ENCODE data around the gene WAPL. TPM values are rescaled to one million over a fixed set of nuclear protein-coding genes. Genes with fewer than 3 reads are reported as not detected.
A peak's percentile ranks its signal among the peaks of the same experiment; 100 is the strongest.

The WAPL gene
- total and polyA plus RNA-seq, 5 donors = 10.9 to 26.7 (median 22.0) TPM

- no peak for DNase-seq
- no peak overlapping the region for H3K27ac ChIP-seq (ENCODE audit: low read length)
- H3K4me3 ChIP-seq (ENCODE audit: low read length) = no peak overlapping the region
- no peaks in the 10 kb centered on the region for H3K9me3 ChIP-seq (ENCODE audit: control insufficient read depth, low read length)
- ATAC-seq = no peak
- 35% methylated on average over 1 of the region's 1 CpG for WGBS
- H3K4me1 ChIP-seq (ENCODE audit: control insufficient read depth, insufficient read depth, low read length) = peaks cover 2% of the 10 kb centered on the region
- intact Hi-C loops (cut with DNase I) = no loop called here
- no peaks in the 10 kb centered on the region for H3K27me3 ChIP-seq (ENCODE audit: control insufficient read depth, insufficient read depth)
These were observed 1.8 kb upstream of the WAPL start for GRCh38 chr10:86523348-86523747.

GRCh38 chr10:86522510-86522855 lies 891 bp upstream of the WAPL start:
- WGBS = 18% methylated on average over 11 of the region's 11 CpGs
- no peak overlapping the region for H3K27ac ChIP-seq (ENCODE audit: low read length)
- no peak for DNase-seq
- intact Hi-C loops (cut with DNase I) = no loop called here
- ATAC-seq = no peak
- H3K4me3 ChIP-seq (ENCODE audit: low read length) = peak overlapping the region; percentile 86
- H3K27me3 ChIP-seq (ENCODE audit: control insufficient read depth, insufficient read depth) = no peaks in the 10 kb centered on the region
- H3K9me3 ChIP-seq (ENCODE audit: control insufficient read depth, low read length) = no peaks in the 10 kb centered on the region
- H3K4me1 ChIP-seq (ENCODE audit: control insufficient read depth, insufficient read depth, low read length) = peaks cover 2% of the 10 kb centered on the region

GRCh38 chr10:86520871-86521677 lies 518 bp downstream of the WAPL start:
- no peaks in the 10 kb centered on the region for H3K9me3 ChIP-seq (ENCODE audit: control insufficient read depth, low read length)
- DNase-seq = peak; percentile 61 to 83 (median 80)
- H3K4me1 ChIP-seq (ENCODE audit: control insufficient read depth, insufficient read depth, low read length) = no peaks in the 10 kb centered on the region
- intact Hi-C loops (cut with DNase I) = no loop called here
- ATAC-seq = peak; percentile 44 to 67
- H3K4me3 ChIP-seq (ENCODE audit: low read length) = peak overlapping the region; percentile 86
- WGBS = under 1% methylated on average over 70 of the region's 70 CpGs
- no peaks in the 10 kb centered on the region for H3K27me3 ChIP-seq (ENCODE audit: control insufficient read depth, insufficient read depth)
- peak overlapping the region; percentile 83 for H3K27ac ChIP-seq (ENCODE audit: low read length)

- 58% methylated on average over 3 of the region's 3 CpGs for WGBS
These were observed 2.8 kb downstream of the WAPL start for GRCh38 chr10:86518781-86519180.

GRCh38 chr10:86512137-86512536 lies 9.5 kb downstream of the WAPL start:
- ATAC-seq (no peak), DNase-seq (no peak)
- no peak overlapping the region for H3K4me3 ChIP-seq (ENCODE audit: low read length)
- no peaks in the 10 kb centered on the region for H3K9me3 ChIP-seq (ENCODE audit: control insufficient read depth, low read length)
- H3K27ac ChIP-seq (ENCODE audit: low read length) = no peak overlapping the region
- no peaks in the 10 kb centered on the region for H3K27me3 ChIP-seq (ENCODE audit: control insufficient read depth, insufficient read depth)
- 55% methylated on average over 2 of the region's 2 CpGs for WGBS
- intact Hi-C loops (cut with DNase I) = no loop called here
- H3K4me1 ChIP-seq (ENCODE audit: control insufficient read depth, insufficient read depth, low read length) = peaks cover 2% of the 10 kb centered on the region

More at GRCh38 chr10:86518781-86519180, 2.8 kb downstream of the WAPL start:
- no peaks in the 10 kb centered on the region for H3K27me3 ChIP-seq (ENCODE audit: control insufficient read depth, insufficient read depth)
- no peaks in the 10 kb centered on the region for H3K4me1 ChIP-seq (ENCODE audit: control insufficient read depth, insufficient read depth, low read length)
- ATAC-seq (no peak), DNase-seq (no peak)
- intact Hi-C loops (cut with DNase I) = no loop called here
- no peak overlapping the region for H3K27ac ChIP-seq (ENCODE audit: low read length)
- no peak overlapping the region for H3K4me3 ChIP-seq (ENCODE audit: low read length)
- H3K9me3 ChIP-seq (ENCODE audit: control insufficient read depth, low read length) = no peaks in the 10 kb centered on the region

- no peak overlapping the region for H3K4me3 ChIP-seq (ENCODE audit: low read length)
- 96% methylated on average over 5 of the region's 5 CpGs for WGBS
- intact Hi-C loops (cut with DNase I) = no loop called here
- H3K27ac ChIP-seq (ENCODE audit: low read length) = no peak overlapping the region
- H3K27me3 ChIP-seq (ENCODE audit: control insufficient read depth, insufficient read depth) = no peaks in the 10 kb centered on the region
- peaks cover 2% of the 10 kb centered on the region for H3K4me1 ChIP-seq (ENCODE audit: control insufficient read depth, insufficient read depth, low read length)
- ATAC-seq = no peak
- no peak for DNase-seq
- no peaks in the 10 kb centered on the region for H3K9me3 ChIP-seq (ENCODE audit: control insufficient read depth, low read length)
These were observed 10.3 kb downstream of the WAPL start for GRCh38 chr10:86511027-86511865.

GRCh38 chr10:86509145-86509544 lies 12.4 kb downstream of the WAPL start:
- Histone ChIP-seq H3K27ac (ENCODE audit: low read length) (no peak overlapping the region), H3K4me3 (ENCODE audit: low read length) (no peak overlapping the region), H3K9me3 (ENCODE audit: control insufficient read depth, low read length) (no peaks in the 10 kb centered on the region), H3K27me3 (ENCODE audit: control insufficient read depth, insufficient read depth) (no peaks in the 10 kb centered on the region), H3K4me1 (ENCODE audit: control insufficient read depth, insufficient read depth, low read length) (peaks cover 2% of the 10 kb centered on the region)
- no peak for ATAC-seq
- intact Hi-C loops (cut with DNase I) = no loop called here
- DNase-seq = no peak
- 94% methylated on average over 3 of the region's 3 CpGs for WGBS

- H3K4me3 ChIP-seq (ENCODE audit: low read length) = no peak overlapping the region
- ATAC-seq = no peak
- 94% methylated on average over 6 of the region's 6 CpGs for WGBS
- intact Hi-C loops (cut with DNase I) = no loop called here
- DNase-seq = no peak
- no peaks in the 10 kb centered on the region for H3K27me3 ChIP-seq (ENCODE audit: control insufficient read depth, insufficient read depth)
- H3K4me1 ChIP-seq (ENCODE audit: control insufficient read depth, insufficient read depth, low read length) = peaks cover 2% of the 10 kb centered on the region
- H3K9me3 ChIP-seq (ENCODE audit: control insufficient read depth, low read length) = no peaks in the 10 kb centered on the region
- no peak overlapping the region for H3K27ac ChIP-seq (ENCODE audit: low read length)
These were observed 13.4 kb downstream of the WAPL start for GRCh38 chr10:86508217-86508616.

DNA sequence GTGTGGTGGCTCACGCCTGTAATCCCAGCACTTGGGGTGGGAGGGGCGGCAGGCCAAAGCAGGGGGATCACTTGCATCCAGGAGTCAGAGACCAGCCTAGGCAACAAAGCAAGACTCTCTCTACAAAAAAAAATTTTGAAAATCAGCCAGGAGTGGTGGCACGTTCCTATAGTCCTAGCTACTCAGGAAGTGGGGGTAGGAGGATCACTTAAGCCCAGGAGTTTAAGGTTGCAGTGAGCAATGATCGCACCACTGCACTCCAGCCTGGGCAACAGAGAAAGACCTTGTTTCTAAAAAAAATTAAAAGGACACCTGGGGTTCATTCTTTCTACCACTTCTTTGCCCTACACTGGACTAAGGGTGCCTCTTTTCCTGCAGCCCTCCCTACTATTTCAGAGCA lies 15.1 kb downstream of the WAPL start:
- Histone ChIP-seq H3K4me3 (ENCODE audit: low read length) (no peak overlapping the region), H3K27me3 (ENCODE audit: control insufficient read depth, insufficient read depth) (no peaks in the 10 kb centered on the region), H3K4me1 (ENCODE audit: control insufficient read depth, insufficient read depth, low read length) (peaks cover 5% of the 10 kb centered on the region), H3K27ac (ENCODE audit: low read length) (no peak overlapping the region), H3K9me3 (ENCODE audit: control insufficient read depth, low read length) (no peaks in the 10 kb centered on the region)
- 69% methylated on average over 4 of the region's 4 CpGs for WGBS
- DNase-seq (no peak), ATAC-seq (no peak)
- intact Hi-C loops (cut with DNase I) = no loop called here

DNA sequence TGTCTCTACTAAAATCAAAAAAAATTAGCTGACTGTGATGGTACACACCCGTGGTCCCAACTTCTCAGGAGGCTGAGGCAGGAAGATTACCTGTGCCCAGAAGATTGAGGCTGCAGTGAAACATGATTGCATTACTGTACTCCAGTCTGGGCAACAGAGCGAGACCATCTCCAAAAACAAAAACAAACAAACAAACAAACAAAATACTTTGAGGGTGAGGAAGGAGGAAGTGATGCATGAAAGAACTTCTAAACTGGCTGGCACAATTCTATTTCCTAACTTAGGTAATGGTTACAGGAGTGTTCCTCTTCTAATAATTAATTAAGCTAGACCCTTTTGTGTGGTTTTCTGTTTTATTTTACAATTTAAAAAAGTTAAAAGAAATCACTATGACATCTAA lies 15.5 kb downstream of the WAPL start:
- H3K4me3 ChIP-seq (ENCODE audit: low read length) = no peak overlapping the region
- H3K4me1 ChIP-seq (ENCODE audit: control insufficient read depth, insufficient read depth, low read length) = peaks cover 5% of the 10 kb centered on the region
- no peaks in the 10 kb centered on the region for H3K9me3 ChIP-seq (ENCODE audit: control insufficient read depth, low read length)
- H3K27me3 ChIP-seq (ENCODE audit: control insufficient read depth, insufficient read depth) = no peaks in the 10 kb centered on the region
- DNase-seq (no peak), ATAC-seq (no peak)
- intact Hi-C loops (cut with DNase I) = no loop called here
- 72% methylated on average over 2 of the region's 2 CpGs for WGBS
- H3K27ac ChIP-seq (ENCODE audit: low read length) = no peak overlapping the region

DNA sequence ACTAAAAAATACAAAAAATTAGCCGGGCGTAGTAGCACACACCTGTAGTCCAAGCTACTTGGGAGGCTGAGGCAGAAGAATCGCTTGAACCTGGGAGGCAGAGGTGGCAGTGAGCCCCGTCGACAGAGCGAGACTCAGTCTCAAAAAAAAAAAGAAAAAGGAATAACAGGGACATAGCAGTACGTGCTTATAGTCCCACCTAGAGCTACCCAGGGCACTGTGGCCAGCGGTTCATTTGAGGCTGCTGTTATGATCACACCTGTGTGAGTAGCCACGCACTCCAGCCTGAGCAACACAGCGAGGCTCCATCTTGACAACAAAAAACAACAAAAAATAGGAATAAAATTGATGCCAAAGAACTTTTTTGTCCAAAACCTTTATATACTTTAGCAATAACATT lies 17.1 kb downstream of the WAPL start:
- WGBS = 95% methylated on average over 10 of the region's 10 CpGs
- peaks cover 5% of the 10 kb centered on the region for H3K4me1 ChIP-seq (ENCODE audit: control insufficient read depth, insufficient read depth, low read length)
- H3K27me3 ChIP-seq (ENCODE audit: control insufficient read depth, insufficient read depth) = no peaks in the 10 kb centered on the region
- ATAC-seq (no peak), DNase-seq (no peak)
- intact Hi-C loops (cut with DNase I) = no loop called here
- no peak overlapping the region for H3K4me3 ChIP-seq (ENCODE audit: low read length)
- H3K9me3 ChIP-seq (ENCODE audit: control insufficient read depth, low read length) = no peaks in the 10 kb centered on the region
- H3K27ac ChIP-seq (ENCODE audit: low read length) = no peak overlapping the region
